DMS79 (cell line): ENCODE results near the gene FAAP20.

Experiments
- DNase-seq: peaks from one replicate; lab custom pipeline; 2025; lab: John Stamatoyannopoulos, UW

Gene FAAP20

GRCh38 chr1:2194319-2194897 is at the start of gene FAAP20:
Gene FAAP20 (minus strand): TSS chr1:2194772. CDS start chr1:2194749, 23 bp downstream.
- peak; percentile 49 for DNase-seq

GRCh38 chr1:2242814-2243725 is 48.5 kb upstream of the FAAP20 start:
- DNase-seq = no peak

- no peak for DNase-seq
Measured at GRCh38 chr1:2241820-2242219, 47.2 kb upstream of the FAAP20 start.

GRCh38 chr1:2240270-2241156 is 45.9 kb upstream of the FAAP20 start:
- DNase-seq = no peak

- no peak for DNase-seq
Measured at GRCh38 chr1:2239384-2239985, 44.9 kb upstream of the FAAP20 start.

GRCh38 chr1:2239013-2239370 is 44.4 kb upstream of the FAAP20 start:
- DNase-seq = no peak

GRCh38 chr1:2238361-2239012 is 43.9 kb upstream of the FAAP20 start:
- DNase-seq = no peak

- DNase-seq = no peak
Measured at GRCh38 chr1:2237773-2238172, 43.2 kb upstream of the FAAP20 start.

- no peak for DNase-seq
Measured at GRCh38 chr1:2236695-2237677, 42.4 kb upstream of the FAAP20 start.

- no peak for DNase-seq
Measured at GRCh38 chr1:2235300-2235998, 40.9 kb upstream of the FAAP20 start.

- DNase-seq = no peak
Measured at GRCh38 chr1:2234762-2235113, 40.2 kb upstream of the FAAP20 start.

GRCh38 chr1:2233997-2234761 is 39.6 kb upstream of the FAAP20 start:
- DNase-seq = no peak

- DNase-seq = no peak
Measured at GRCh38 chr1:2233468-2233867, 38.9 kb upstream of the FAAP20 start.

GRCh38 chr1:2232916-2233438 is 38.4 kb upstream of the FAAP20 start:
- no peak for DNase-seq

- no peak for DNase-seq
Measured at GRCh38 chr1:2232255-2232915, 37.8 kb upstream of the FAAP20 start.

GRCh38 chr1:2231532-2232254 is 37.1 kb upstream of the FAAP20 start:
- DNase-seq = no peak

- DNase-seq = no peak
Measured at GRCh38 chr1:2230781-2231531, 36.4 kb upstream of the FAAP20 start.
